BJ (cell line): ENCODE results near the gene BCL2. TPM values are rescaled to one million over a fixed set of nuclear protein-coding genes. Genes with fewer than 3 reads are reported as not detected.
"Not testable (repeated sequence)": the region's sequence is repeated elsewhere in the genome, so short reads cannot be mapped to it uniquely, and the experiment has no call there.

Experiments
- CTCF ChIA-PET: fragments of 350-600 bp; formaldehyde crosslinking; extraction: SDS; loops from one replicate; lab custom pipeline; 2021; ENCODE audit warnings: antibody characterized with exemption, inconsistent platforms; lab: Yijun Ruan, JAX
- POLR2A ChIA-PET: fragments of 300-600 bp; sonication (Branson Sonifier 250); formaldehyde crosslinking; extraction: SDS; loops from one replicate; lab custom pipeline; 2021; ENCODE audit warnings: antibody characterized with exemption; lab: Charles Lee
- DNase-seq: peaks from one replicate; pipeline ENCODE4 v3.0.0-alpha.2; 2011; ENCODE audit warnings: low read depth
- H3K27me3 ChIP-seq: 2 replicates; pipeline ENCODE4 v1.6.0; 2011; ENCODE audit warnings: low read length; ENCODE audit not compliant: control insufficient read depth, insufficient read depth
- H3K36me3 ChIP-seq: 2 replicates; pipeline ENCODE4 v1.5.1; 2011; ENCODE audit warnings: low read length; ENCODE audit not compliant: control insufficient read depth, insufficient read depth
- H3K4me3 ChIP-seq: 2 replicates; pipeline ENCODE4 v1.5.1; 2011; ENCODE audit warnings: low read depth, mild to moderate bottlenecking, control low read depth, low read length
- polyA plus RNA-seq: library from polyadenylated mRNA; depleted of rRNA; stranded (reverse); fragments of >200 nt; gene quantifications from 2 replicates; pipeline ENCODE4 v1.2.3, GENCODE V29; 2011
- TF ChIP-seq, protein P1 (sequence below): IDR thresholded peaks from 2 replicates; pipeline ENCODE4 v1.5.1; 2011; ENCODE audit warnings: low read depth, mild to moderate bottlenecking, control low read depth, inconsistent platforms, low read length, moderate library complexity; ENCODE audit not compliant: insufficient read depth

Gene BCL2
- polyA plus RNA-seq, 1 experiment: 0.15 TPM

DNA sequence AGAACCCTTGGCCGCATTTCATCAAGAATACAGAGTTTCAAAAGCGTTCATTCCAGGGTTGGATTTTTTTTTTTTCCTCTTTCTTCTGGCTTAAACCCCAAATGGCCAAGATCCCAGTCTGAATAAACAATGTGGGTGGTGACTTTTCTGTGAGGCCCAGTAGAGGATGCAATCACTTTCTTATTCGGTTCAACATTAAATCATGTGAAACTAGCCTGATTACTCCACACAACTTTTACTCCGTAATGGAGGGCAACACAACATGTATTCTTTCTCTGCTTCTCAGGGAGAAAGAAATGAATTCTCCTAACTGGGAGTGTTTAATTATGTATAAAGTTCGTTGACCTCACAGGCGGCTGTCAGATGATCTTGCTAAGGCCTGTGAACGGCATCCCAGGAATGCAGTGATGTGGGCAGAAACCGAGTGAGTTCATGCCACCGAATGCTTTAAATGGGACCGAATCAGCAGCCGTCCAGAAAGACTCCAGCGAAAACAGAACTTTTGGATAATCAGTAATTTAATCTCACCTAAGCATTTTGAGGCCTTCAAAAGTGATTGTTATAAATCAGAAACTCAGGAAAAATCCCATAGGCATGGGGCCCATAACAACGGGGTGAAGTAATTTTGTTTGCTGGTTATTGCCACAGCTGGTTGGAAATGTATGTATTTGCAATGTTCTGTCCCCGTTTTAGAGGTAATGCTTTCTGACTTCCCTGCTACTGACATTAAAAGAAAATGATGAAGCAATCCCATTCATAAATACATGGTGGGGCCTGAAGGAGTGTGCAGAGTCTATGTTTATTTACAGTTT, 81.5 kb downstream of the BCL2 start:
- peak; percentile 61 for DNase-seq
- H3K36me3 ChIP-seq: no peaks in the 10 kb centered on the region
- H3K27me3 ChIP-seq: 0 out of 2 replicates have a peak, but pooled peaks cover 1% of the 10 kb centered on the region
- TF ChIP-seq, protein P1, sequence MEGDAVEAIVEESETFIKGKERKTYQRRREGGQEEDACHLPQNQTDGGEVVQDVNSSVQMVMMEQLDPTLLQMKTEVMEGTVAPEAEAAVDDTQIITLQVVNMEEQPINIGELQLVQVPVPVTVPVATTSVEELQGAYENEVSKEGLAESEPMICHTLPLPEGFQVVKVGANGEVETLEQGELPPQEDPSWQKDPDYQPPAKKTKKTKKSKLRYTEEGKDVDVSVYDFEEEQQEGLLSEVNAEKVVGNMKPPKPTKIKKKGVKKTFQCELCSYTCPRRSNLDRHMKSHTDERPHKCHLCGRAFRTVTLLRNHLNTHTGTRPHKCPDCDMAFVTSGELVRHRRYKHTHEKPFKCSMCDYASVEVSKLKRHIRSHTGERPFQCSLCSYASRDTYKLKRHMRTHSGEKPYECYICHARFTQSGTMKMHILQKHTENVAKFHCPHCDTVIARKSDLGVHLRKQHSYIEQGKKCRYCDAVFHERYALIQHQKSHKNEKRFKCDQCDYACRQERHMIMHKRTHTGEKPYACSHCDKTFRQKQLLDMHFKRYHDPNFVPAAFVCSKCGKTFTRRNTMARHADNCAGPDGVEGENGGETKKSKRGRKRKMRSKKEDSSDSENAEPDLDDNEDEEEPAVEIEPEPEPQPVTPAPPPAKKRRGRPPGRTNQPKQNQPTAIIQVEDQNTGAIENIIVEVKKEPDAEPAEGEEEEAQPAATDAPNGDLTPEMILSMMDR: no peak
- no peak overlapping the region for H3K4me3 ChIP-seq
- POLR2A ChIA-PET: no interaction called here
- CTCF ChIA-PET: interaction anchor here (0.7 to 1.3 kb wide), 2 partner anchors 107 to 820 kb away, joined by 3 to 4 read pairs; no protein-coding TSS in a partner anchor

DNA sequence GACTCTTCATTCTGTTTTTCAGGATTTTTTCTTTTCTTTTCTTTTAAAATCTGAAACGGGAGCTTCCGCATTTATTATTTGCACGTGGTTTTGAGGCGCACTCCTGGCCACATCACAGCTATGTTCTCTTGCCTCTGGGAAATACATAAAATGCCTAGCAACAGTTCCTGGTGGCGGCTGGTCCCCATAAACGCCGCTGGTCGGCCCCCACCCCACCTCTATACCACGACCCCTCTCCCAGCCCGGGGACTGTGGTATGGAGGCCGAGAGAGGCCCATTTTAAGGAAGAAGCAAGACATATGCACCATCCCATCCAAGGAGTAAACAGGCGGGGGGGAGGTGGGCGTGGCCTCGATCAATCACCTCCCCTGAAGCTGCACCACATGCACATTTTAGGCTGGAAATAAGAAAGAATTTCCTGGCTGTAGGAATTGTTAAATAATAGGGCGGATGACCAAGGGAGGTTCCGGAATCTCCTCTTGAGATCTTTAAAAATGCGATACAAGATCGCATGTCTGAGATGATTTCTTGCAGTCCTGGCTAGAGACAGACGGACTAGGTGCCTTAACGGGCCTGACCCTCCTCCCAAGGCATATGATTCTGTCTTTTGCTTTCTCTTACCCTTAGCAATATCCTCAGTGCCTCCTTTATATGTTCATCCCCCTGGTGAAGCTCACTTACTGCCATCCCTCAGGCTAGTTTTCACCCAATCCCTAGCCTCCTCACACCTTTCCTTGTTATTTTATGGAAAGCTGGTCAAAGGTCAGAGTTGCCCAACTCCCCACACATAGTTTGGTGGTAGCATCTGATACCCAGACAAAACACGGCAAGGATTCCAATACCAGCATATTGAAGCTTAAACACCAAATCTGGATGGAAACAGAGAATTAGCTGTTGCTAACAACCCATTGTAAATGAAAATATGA, 82.4 kb downstream of the BCL2 start:
- ChIA-PET CTCF (interaction anchor here (0.7 to 1.3 kb wide), 2 partner anchors 106 to 819 kb away, joined by 3 to 4 read pairs; no protein-coding TSS in a partner anchor), POLR2A (no interaction called here)
- H3K27me3 ChIP-seq: 0 out of 2 replicates have a peak, but pooled peaks cover 1% of the 10 kb centered on the region
- H3K36me3 ChIP-seq: no peaks in the 10 kb centered on the region
- H3K4me3 ChIP-seq: no peak overlapping the region
- no peak for DNase-seq
- TF ChIP-seq, protein P1: no peak

DNA sequence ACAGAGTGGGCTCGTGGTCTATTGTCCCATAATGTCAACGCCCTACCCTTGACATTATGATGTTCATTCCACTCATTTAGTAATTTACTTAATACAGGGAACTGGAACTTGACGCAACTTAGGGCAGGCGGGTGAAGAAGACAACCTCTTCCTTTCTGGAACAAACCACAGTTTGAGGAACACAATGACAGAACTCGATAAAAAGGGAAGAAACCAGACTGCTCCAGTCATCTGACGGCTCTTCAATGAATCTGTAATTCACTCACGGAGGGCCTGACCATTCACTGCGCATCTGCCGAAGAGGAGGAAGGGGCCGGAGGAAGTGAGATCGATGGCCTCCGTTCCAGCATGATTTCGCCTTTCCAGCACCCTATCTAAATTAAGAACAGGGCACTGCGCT, 83.2 kb downstream of the BCL2 start:
- CTCF ChIA-PET: interaction anchor here (1.3 kb wide), 1 partner anchor 105 kb away, joined by 3 read pairs; no protein-coding TSS in a partner anchor
- TF ChIP-seq, protein P1: no peak
- Histone ChIP-seq H3K36me3 (no peaks in the 10 kb centered on the region), H3K4me3 (no peak overlapping the region), H3K27me3 (0 out of 2 replicates have a peak, but pooled peaks cover 1% of the 10 kb centered on the region)
- no peak for DNase-seq
- POLR2A ChIA-PET: no interaction called here

DNA sequence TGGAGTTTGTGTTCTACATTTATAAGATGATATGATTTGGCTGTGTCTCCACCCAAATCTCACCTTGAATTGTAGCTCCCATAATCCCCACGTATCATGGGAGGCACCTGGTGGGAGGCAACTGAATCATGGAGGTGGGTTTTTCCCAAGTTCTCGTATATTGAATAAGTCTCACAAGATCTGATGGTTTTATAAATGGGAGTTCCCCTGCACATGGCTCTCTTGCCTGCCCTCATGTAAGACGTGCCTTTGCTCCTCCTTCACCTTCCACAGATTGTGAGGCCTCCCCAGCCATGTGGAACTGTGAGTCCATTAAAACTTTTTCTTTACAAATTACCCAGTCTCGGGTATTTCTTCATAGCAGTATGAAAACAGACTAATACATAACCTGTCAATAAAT, 83.6 kb downstream of the BCL2 start:
- DNase-seq, H3K36me3 ChIP-seq, H3K4me3 ChIP-seq, H3K27me3 ChIP-seq, CTCF ChIA-PET, POLR2A ChIA-PET: not testable (repeated sequence)

DNA sequence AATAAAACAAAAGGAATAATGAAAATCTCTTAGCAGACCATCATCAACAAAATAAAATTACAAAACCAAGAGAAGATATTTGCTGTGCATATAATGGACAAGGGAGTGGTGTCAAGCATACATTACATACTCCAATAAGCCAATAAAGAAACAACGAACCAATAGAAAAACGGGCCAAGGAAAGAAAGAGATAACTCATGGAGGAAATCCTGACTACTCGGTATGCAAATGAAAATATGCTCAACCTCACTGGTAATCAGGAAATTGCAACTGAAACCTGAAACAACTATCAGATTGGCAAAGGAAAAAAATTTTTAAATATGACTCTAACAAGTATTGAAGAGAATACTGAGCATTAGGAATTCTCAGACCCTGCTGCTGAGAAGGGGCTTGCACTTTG, 84.7 kb downstream of the BCL2 start:
- Histone ChIP-seq H3K36me3 (no peaks in the 10 kb centered on the region), H3K4me3 (no peak overlapping the region), H3K27me3 (0 out of 2 replicates have a peak, but pooled peaks cover 1% of the 10 kb centered on the region)
- ChIA-PET CTCF (no interaction called here), POLR2A (no interaction called here)
- TF ChIP-seq, protein P1: no peak
- DNase-seq: no peak
